Transverse colon (tissue), 4 donors: ENCODE results near the gene TUNAR.

Experiments used
- CTCF ChIP-seq, 5 experiments: fragments of 200-600 bp in 3 of 5; fragments of 450-650 bp in 2 of 5; sonication (generic) in 3 of 5; IDR thresholded peaks; 1 replicate in 2 of 5; 2 replicates in 3 of 5; pipeline ENCODE4 v1.5.1; 2016 to 2017; ENCODE audit warnings: antibody characterized with exemption in 5 of 5, inconsistent platforms in 3 of 5, mild to moderate bottlenecking in 2 of 5, moderate library complexity in 1 of 5
- POLR2A ChIP-seq: fragments of 450-650 bp; IDR thresholded peaks from one replicate; pipeline ENCODE4 v1.6.1; 2016; ENCODE audit warnings: antibody characterized with exemption, mild to moderate bottlenecking, moderate library complexity
- POLR2AphosphoS5 ChIP-seq, 3 donors: sonication (generic); formaldehyde crosslinking; IDR thresholded peaks; one replicate each; pipeline ENCODE4 v1.6.1; 2016; ENCODE audit warnings: antibody characterized with exemption in 3 of 3

GRCh38 chr14:95828649-95829265 is 47.9 kb upstream of the TUNAR start:
- TF ChIP-seq CTCF (IDR thresholded peaks at IDR 0.05) (no peak), POLR2AphosphoS5 (IDR thresholded peaks at IDR 0.05) (no peak), POLR2A (no peak)
